ENCODE results near the gene CTBP2. TPM values are rescaled to one million over a fixed set of nuclear protein-coding genes. Genes with fewer than 3 reads are reported as not detected.
A peak's percentile ranks its signal among the peaks of the same experiment; 100 is the strongest.
"Not testable (repeated sequence)": the region's sequence is repeated elsewhere in the genome, so short reads cannot be mapped to it uniquely, and the experiment has no call there.

Gene CTBP2
- total RNA-seq, 1 donor from 2014 or later: 46.7 TPM

GRCh38 chr10:125085258-125086054, 74.9 kb downstream of the CTBP2 start:
- no peak for ATAC-seq

GRCh38 chr10:125084614-125085257, 75.6 kb downstream of the CTBP2 start:
- ATAC-seq: no peak

- peak; percentile 66 for ATAC-seq
These were observed 76.2 kb downstream of the CTBP2 start for GRCh38 chr10:125084191-125084613.

- ATAC-seq: no peak
These were observed 76.8 kb downstream of the CTBP2 start for GRCh38 chr10:125083576-125083920.

GRCh38 chr10:125082881-125083575, 77.3 kb downstream of the CTBP2 start:
- ATAC-seq: no peak

GRCh38 chr10:125082471-125082870, 77.9 kb downstream of the CTBP2 start:
- not testable (repeated sequence) for ATAC-seq

- ATAC-seq: no peak
These were observed 78.4 kb downstream of the CTBP2 start for GRCh38 chr10:125081931-125082330.

- no peak for ATAC-seq
These were observed 79.4 kb downstream of the CTBP2 start for GRCh38 chr10:125080984-125081383.

GRCh38 chr10:125080296-125080695, 80.1 kb downstream of the CTBP2 start:
- ATAC-seq: no peak

GRCh38 chr10:125079091-125079600, 81.2 kb downstream of the CTBP2 start:
- no peak for ATAC-seq

GRCh38 chr10:125076891-125077541, 83.3 kb downstream of the CTBP2 start:
- ATAC-seq: no peak

- no peak for ATAC-seq
These were observed 84.1 kb downstream of the CTBP2 start for GRCh38 chr10:125076121-125076825.

- ATAC-seq: no peak
These were observed 86.4 kb downstream of the CTBP2 start for GRCh38 chr10:125073996-125074395.

- ATAC-seq: no peak
These were observed 87.6 kb downstream of the CTBP2 start for GRCh38 chr10:125072794-125073193.

GRCh38 chr10:125071008-125071407, 89.4 kb downstream of the CTBP2 start:
- ATAC-seq: no peak

GRCh38 chr10:125068406-125068805, 92.0 kb downstream of the CTBP2 start:
- no peak for ATAC-seq

GRCh38 chr10:125067764-125068163, 92.6 kb downstream of the CTBP2 start:
- ATAC-seq: no peak

- ATAC-seq: no peak
These were observed 93.5 kb downstream of the CTBP2 start for GRCh38 chr10:125066764-125067450.

GRCh38 chr10:125064681-125065492, 95.5 kb downstream of the CTBP2 start:
- ATAC-seq: peak; percentile 87

- no peak for ATAC-seq
These were observed 97.0 kb downstream of the CTBP2 start for GRCh38 chr10:125063256-125063925.
